ENCODE measurements around the gene TMEM43. TPM values are rescaled to one million over a fixed set of nuclear protein-coding genes. Genes with fewer than 3 reads are reported as not detected.

Gene TMEM43
- total and polyA plus RNA-seq, 2 of the 13 experiments (the other 11 are each of a cell fraction or from before 2014, with no cell fraction given), result 48.9 to 50.5 TPM

DNA sequence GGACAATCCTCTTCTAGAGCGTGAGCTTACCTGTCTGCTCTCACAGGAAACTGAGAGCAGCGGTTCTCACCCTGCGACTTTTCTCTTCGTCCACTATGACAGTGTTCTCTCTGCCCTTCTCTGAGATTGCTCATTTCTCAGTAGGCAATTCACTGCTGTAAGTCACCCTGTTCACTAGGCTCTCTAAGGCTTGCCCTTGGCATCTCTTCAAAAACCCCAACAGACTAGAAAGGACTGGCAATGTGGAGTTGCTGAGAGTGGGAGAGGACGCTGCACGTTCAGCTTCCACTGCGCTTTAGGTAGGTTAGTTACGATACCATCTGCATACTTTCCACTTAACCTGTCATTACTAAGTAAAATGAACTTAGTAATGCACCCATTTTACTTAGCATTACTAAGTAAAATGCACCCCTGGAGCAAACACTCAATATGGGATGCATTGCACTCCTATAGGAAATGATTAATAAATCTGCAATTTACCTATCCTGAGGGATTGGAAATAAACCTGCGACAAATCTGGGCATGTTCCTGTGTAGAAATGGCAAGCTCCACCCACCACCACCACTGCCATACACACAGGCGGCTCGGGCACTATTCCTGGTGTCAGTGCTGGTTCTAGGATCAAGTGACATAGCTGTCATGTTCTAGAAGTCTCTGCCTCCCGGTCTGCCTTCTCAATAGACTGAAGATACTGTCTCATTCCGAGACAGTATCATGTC lies 32.1 kb downstream of the TMEM43 start (continued):
- no peak for TF ChIP-seq YY1 (IDR thresholded peaks at IDR 0.05; ENCODE audit: insufficient read depth, insufficient replicate concordance, low read depth, low read length)
- no peak for TF ChIP-seq KLF12 (CRISPR knock-in tag; IDR thresholded peaks at IDR 0.05; ENCODE audit: borderline replicate concordance)
- no peak for TF ChIP-seq FOXK2 (IDR thresholded peaks at IDR 0.05)
- TF ChIP-seq BRD4 (CRISPR knock-in tag; IDR thresholded peaks at IDR 0.05), result no peak
- TF ChIP-seq ZNF264 (CRISPR knock-in tag; IDR thresholded peaks at IDR 0.05), result no peak
- TF ChIP-seq ZSCAN22 (CRISPR knock-in tag; IDR thresholded peaks at IDR 0.05), result no peak
- TF ChIP-seq ZNF543 (CRISPR knock-in tag; IDR thresholded peaks at IDR 0.05), result no peak

DNA sequence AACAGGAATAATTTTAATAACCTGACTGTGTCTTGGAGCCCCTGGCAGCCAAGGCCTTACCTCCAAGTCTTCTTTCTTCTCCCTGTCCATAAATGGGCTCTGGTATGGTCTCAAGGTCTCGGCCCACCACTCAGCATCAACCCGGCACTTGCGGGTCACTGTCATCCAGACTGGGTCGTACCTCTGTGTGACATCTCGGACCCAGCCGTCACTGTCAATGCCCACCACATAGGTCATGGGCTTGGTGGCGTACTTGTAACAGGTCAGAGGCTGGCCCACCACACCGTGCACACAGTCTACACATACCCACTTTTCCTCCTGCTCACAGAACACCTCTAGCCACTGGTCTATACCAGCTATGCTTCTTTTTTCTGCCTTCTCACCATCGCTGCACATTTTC lies 33.1 kb downstream of the TMEM43 start:
- ATAC-seq (no peak), DNase-seq (ENCODE audit: low spot score) (no peak), FAIRE-seq (no peak)
- Histone ChIP-seq H3K9ac (ENCODE audit: insufficient read depth, low read depth, low read length) (no peak overlapping the region), H3K36me3 (replicated peaks in 1 of 2; ENCODE audit: control insufficient read depth in 1 of 2, insufficient read depth in 2 of 2, low read length in 2 of 2) (peaks cover 24 to 86% of the 10 kb centered on the region in 2 experiments), H3K4me2 (ENCODE audit: low read depth, low read length) (no peak overlapping the region), H3K27ac (ENCODE audit: extremely low read length, insufficient read depth, low read length) (no peak overlapping the region), H3K79me2 (ENCODE audit: insufficient read depth, low read length) (no peaks in the 10 kb centered on the region), H3K27me3 (ENCODE audit: control insufficient read depth in 1 of 2, insufficient read depth in 2 of 2, low read length in 2 of 2) (no peaks in the 10 kb centered on the region), H3K9me3 (ENCODE audit: low read length) (peaks cover 8% of the 10 kb centered on the region), H3K4me3 (replicated peaks in 1 of 3; ENCODE audit: insufficient read depth in 1 of 3, low read depth in 2 of 3, low read length in 3 of 3) (no peak overlapping the region), H2AFZ (ENCODE audit: low read length) (no peak overlapping the region), H3K4me1 (ENCODE audit: insufficient read depth, low read length) (no peaks in the 10 kb centered on the region), H4K20me1 (ENCODE audit: insufficient read depth, low read length) (peaks cover 2% of the 10 kb centered on the region; the same call in 1 of the 2 replicates)
- ChIA-PET POLR2A (no interaction called here), CTCF (ENCODE audit: low intra/inter-chr PET ratio, low total read pairs) (no interaction called here)
- in situ Hi-C loops (cut with HindIII; ENCODE audit: extremely low pct_ligation_motif_present, low pct_unique_long_range_greater_than_20kb), result no loop called here
- intact Hi-C loops (cut with micrococcal nuclease; ENCODE audit: unreplicated experiment), result no loop called here
- BruUV-seq (replicated peaks), result no TSS peak
- WGBS (ENCODE audit: low lambda C conversion rate), result 96% methylated on average over 9 of the region's 9 CpGs
- no peak for TF ChIP-seq ZNF343 (CRISPR knock-in tag; IDR thresholded peaks at IDR 0.05)
- no peak for TF ChIP-seq ETV5 (CRISPR knock-in tag; IDR thresholded peaks at IDR 0.05; ENCODE audit: borderline replicate concordance)
- no peak for TF ChIP-seq ZNF775 (CRISPR knock-in tag; IDR thresholded peaks at IDR 0.05; ENCODE audit: borderline replicate concordance)
- no peak for TF ChIP-seq CHD2 (IDR thresholded peaks at IDR 0.05; ENCODE audit: low read depth, low read length)
- no peak for TF ChIP-seq PRDM10 (CRISPR knock-in tag; IDR thresholded peaks at IDR 0.05; ENCODE audit: low read depth)
- TF ChIP-seq SMC3 (IDR thresholded peaks at IDR 0.05; ENCODE audit: low read length), result no peak
- no peak for TF ChIP-seq XRCC5 (optimal IDR thresholded peaks at IDR 0.05; ENCODE audit: low read length)
- TF ChIP-seq, protein P1, sequence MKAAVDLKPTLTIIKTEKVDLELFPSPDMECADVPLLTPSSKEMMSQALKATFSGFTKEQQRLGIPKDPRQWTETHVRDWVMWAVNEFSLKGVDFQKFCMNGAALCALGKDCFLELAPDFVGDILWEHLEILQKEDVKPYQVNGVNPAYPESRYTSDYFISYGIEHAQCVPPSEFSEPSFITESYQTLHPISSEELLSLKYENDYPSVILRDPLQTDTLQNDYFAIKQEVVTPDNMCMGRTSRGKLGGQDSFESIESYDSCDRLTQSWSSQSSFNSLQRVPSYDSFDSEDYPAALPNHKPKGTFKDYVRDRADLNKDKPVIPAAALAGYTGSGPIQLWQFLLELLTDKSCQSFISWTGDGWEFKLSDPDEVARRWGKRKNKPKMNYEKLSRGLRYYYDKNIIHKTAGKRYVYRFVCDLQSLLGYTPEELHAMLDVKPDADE (CRISPR knock-in tag; IDR thresholded peaks at IDR 0.05), result no peak
- no peak for TF ChIP-seq ZNF441 (CRISPR knock-in tag; IDR thresholded peaks at IDR 0.05; ENCODE audit: borderline replicate concordance)
- TF ChIP-seq EZH2 (conservative IDR thresholded peaks at IDR 0.05; ENCODE audit: low read depth, low read length), result no peak
- TF ChIP-seq ZNF432 (CRISPR knock-in tag; IDR thresholded peaks at IDR 0.05; ENCODE audit: borderline replicate concordance), result no peak
- TF ChIP-seq E2F1 (CRISPR knock-in tag; IDR thresholded peaks at IDR 0.05), result no peak
